Mesodermal cell (in vitro differentiated cells): ENCODE results near the gene DYNC1LI2.

Experiments
- H3K27ac ChIP-seq: 2 replicates; pipeline ENCODE4 v1.7.0; 2013; ENCODE audit warnings: mild to moderate bottlenecking, low read depth, low read length, moderate library complexity; ENCODE audit not compliant: severe bottlenecking
- H3K36me3 ChIP-seq: 2 replicates; pipeline ENCODE4 v1.7.1; 2013; ENCODE audit warnings: mild to moderate bottlenecking, low read length, moderate library complexity; ENCODE audit not compliant: control insufficient read depth, insufficient read depth
- H3K4me1 ChIP-seq: one replicate; pipeline ENCODE4 v1.7.1; 2013; ENCODE audit warnings: mild to moderate bottlenecking, low read length; ENCODE audit not compliant: insufficient read depth, control insufficient read depth, poor library complexity, severe bottlenecking
- H3K4me3 ChIP-seq: 2 replicates; pipeline ENCODE4 v1.7.0; 2013; ENCODE audit warnings: low read length, control low read depth, mild to moderate bottlenecking; ENCODE audit not compliant: insufficient read depth, poor library complexity, severe bottlenecking; ENCODE audit errors: extremely low read depth
- H3K9me3 ChIP-seq: 2 replicates; pipeline ENCODE4 v1.7.1; 2013; ENCODE audit warnings: mild to moderate bottlenecking, low read length, moderate library complexity; ENCODE audit not compliant: control insufficient read depth
- WGBS, 2 experiments: methylation state at CpG; one replicate each; pipeline ENCODE4 v1.1.5; 2013; ENCODE audit warnings: missing lambda C conversion rate in 2 of 2; ENCODE audit not compliant: insufficient coverage in 2 of 2; 5-methylcytosine and 5-hydroxymethylcytosine counted together

Gene DYNC1LI2

DNA sequence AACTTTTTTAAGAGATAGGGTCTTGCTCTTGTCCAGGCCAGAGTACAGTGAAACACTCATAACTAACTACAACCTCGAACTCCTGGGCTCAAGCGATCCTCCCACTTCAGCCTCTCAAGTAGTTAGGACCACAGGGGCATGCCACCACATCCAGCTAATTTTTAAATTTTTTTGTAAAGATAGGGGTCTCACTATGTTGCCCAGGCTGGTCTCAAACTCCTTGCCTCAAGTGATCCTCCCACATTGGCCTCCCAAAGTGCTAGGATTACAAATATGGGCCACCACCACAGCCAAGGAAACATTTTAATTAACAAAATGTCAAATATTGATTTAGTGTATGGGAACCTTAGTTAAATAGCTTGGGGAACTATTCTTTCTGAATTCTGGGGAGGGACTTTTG, 2.8 kb upstream of the DYNC1LI2 start:
- H3K4me3 ChIP-seq: no peak overlapping the region
- no CpG with 5 or more reads among the region's 2 CpGs for WGBS, 2 experiments
- H3K36me3 ChIP-seq: peaks cover 17% of the 10 kb centered on the region
- H3K4me1 ChIP-seq: peaks cover 11% of the 10 kb centered on the region
- H3K9me3 ChIP-seq: no peaks in the 10 kb centered on the region
- H3K27ac ChIP-seq: no peak overlapping the region

DNA sequence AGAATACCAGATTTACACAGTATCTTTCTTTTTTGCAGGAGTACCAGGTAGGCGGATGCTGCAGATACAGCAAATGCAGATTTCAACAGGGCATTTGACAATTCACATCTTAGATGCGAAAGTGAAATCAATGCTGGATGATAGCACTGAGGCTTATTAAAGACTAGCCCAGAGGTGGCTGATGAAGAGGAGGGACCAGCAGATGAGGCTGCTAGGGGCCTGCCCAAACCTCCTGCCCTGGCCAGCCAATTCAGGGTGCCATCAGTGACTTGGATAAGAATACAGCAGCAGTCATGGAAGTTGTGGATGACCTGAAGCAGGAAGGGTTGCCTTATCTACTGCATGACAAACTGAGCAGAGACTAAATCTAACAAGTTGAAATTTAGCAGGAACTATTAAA, 1.5 kb upstream of the DYNC1LI2 start:
- H3K4me3 ChIP-seq: no peak overlapping the region

DNA sequence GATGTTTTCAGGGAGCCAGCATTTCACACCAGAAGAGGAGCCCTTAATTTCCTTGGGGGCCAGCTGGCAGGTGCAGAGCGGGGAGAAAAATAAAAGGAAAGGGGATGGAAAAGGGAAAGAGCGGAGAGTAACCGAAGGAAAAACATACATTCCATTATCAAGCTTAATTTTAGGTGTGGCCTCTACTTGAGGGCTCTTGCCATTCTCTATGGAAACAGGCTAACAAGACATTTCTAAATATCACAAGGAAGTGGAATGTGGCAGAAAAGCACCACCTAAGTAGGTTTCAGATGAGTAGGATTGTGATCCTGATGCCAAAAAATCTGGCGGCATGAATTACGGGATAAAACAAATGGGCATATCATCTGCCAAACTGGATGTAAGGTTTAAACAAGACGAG, 970 bp upstream of the DYNC1LI2 start:
- H3K4me3 ChIP-seq: no peak overlapping the region
- WGBS, 2 experiments: 97 to 100% methylated on average over 3 of the region's 6 CpGs
- peaks cover 33% of the 10 kb centered on the region for H3K36me3 ChIP-seq
- no peak overlapping the region for H3K27ac ChIP-seq
- no peaks in the 10 kb centered on the region for H3K9me3 ChIP-seq
- peaks cover 19% of the 10 kb centered on the region for H3K4me1 ChIP-seq

More for the DNA sequence above, 1.5 kb upstream of the DYNC1LI2 start:
- Histone ChIP-seq H3K36me3 (peaks cover 28% of the 10 kb centered on the region), H3K9me3 (no peaks in the 10 kb centered on the region), H3K4me1 (peaks cover 19% of the 10 kb centered on the region), H3K27ac (no peak overlapping the region)
- WGBS, 2 experiments: 95 to 100% methylated on average over 2 of the region's 2 CpGs

DNA sequence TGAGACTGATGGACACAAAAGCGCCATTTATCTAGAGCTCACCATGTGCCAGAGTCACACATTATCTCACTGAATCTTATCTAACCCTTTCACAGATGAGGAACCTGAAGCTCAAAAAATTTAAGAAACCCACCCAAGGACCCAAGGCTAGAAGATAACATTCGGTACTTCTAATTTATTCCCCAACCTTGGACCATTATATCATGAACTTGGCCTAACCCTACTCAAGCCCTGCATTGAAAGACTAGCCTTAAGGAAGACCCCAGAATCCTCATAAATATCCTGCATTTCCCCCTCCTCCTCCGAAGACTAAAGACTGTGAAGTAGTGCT, 548 bp upstream of the DYNC1LI2 start:
- H3K4me3 ChIP-seq: no peak overlapping the region
- peaks cover 37% of the 10 kb centered on the region for H3K36me3 ChIP-seq
- H3K9me3 ChIP-seq: no peaks in the 10 kb centered on the region
- H3K4me1 ChIP-seq: peaks cover 19% of the 10 kb centered on the region
- 49 to 86% methylated on average over 2 of the region's 3 CpGs for WGBS, 2 experiments
- H3K27ac ChIP-seq: peak overlapping the region; percentile 94

DNA sequence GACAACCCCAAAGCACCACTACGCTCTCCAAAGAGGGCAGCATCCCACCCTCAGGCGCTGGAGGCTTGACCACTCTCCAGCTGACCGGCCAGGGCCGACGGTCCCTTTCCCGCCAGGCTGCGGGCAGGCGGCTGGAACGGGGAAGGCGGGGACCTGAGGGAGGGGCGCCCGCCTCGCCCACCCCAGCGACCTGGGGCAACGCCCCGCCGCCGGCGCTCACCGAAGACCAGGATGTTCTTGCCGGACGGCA, 431 bp downstream of the DYNC1LI2 start:
- 0 to 1% methylated on average over 20 to 21 of the region's 22 CpGs for WGBS, 2 experiments
- peak overlapping the region; percentile 94 for H3K27ac ChIP-seq
- H3K9me3 ChIP-seq: no peaks in the 10 kb centered on the region
- H3K36me3 ChIP-seq: peaks cover 47% of the 10 kb centered on the region
- H3K4me3 ChIP-seq: peak overlapping the region; percentile 100
- H3K4me1 ChIP-seq: peaks cover 19% of the 10 kb centered on the region

DNA sequence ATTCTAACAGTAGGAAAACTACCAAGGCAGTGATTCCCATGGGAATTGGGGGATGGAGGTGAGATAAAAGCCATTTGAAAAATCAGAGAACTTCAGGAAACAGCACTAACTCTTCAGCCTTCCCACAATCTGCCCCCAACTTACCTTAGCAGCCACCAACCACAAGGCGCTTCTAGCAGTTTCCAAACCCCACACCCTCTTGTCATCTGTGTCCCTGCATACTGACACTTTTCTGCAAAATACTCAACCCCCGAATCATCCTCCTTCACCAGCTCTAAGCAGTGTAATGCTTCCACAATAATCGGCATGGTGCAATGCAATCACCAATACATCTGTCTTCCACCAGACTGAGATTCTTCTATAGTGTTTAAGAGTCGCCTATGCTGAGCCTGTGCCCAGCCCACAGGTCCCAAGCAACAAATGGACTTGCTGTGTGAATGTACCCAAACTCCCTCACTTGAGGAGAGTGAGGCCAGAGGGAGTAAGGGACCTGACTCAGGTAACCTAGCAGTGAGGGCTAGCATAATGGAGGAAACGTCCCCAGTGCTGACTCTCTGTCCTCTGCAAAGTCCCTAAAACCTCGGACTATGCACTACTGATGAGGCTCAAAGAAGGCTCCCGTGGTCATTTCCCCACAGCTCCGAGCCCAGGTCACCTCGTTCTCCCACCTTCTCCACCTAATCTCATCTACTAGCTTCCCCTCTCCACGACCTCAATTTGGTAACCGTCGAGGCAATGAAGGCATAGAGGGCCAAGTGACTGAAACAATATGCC, 943 bp downstream of the DYNC1LI2 start:
- peaks cover 52% of the 10 kb centered on the region for H3K36me3 ChIP-seq
- peaks cover 19% of the 10 kb centered on the region for H3K4me1 ChIP-seq
- 26 to 36% methylated on average over 8 to 12 of the region's 12 CpGs for WGBS, 2 experiments
- H3K9me3 ChIP-seq: no peaks in the 10 kb centered on the region
- peak overlapping the region; percentile 100 for H3K4me3 ChIP-seq
- peak overlapping the region; percentile 94 for H3K27ac ChIP-seq

DNA sequence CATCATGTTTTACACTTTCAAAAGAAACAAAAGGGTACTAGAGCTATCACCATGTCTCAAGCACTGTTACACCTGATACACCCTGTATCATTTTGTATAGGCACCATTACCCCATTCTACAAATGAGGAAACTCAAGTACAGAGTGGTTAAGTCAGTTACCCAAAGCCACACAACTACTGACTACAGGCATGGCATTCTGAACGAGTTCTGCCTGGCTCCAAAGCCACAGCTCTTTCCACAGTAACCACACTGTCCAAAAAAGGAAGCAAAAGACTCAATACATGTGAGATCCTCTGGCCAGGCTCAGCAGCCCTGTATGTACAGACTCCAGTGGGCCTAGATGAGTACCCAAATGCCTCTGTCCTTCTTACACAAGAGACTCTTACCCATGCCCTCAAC, 4.7 kb downstream of the DYNC1LI2 start:
- Histone ChIP-seq H3K4me3 (no peak overlapping the region), H3K36me3 (peaks cover 87% of the 10 kb centered on the region), H3K4me1 (peaks cover 30% of the 10 kb centered on the region), H3K27ac (no peak overlapping the region), H3K9me3 (no peaks in the 10 kb centered on the region)
- 82% methylated on average over 1 of the region's 1 CpG; no CpG with 5 or more reads in 1 of the 2 experiments for WGBS, 2 experiments

DNA sequence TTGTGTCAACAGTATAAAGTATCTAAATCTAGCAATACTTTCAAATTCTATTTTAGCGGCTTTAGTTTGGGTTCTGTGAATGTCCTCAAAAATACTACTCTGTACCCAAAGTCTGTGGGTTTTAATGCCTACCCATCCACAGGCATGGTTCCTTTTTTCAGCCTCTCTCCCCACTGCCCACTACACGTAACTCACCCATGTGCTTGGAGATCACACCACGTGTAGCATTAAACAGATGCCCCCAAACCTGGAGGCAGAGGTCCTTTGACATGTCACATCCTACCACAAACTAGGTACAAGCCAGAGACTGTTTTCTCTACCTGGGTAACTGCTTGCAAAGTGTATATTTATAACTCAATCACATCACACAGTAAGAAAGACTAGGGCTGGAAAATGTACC, 5.4 kb downstream of the DYNC1LI2 start:
- H3K36me3 ChIP-seq: peaks cover 91% of the 10 kb centered on the region
- WGBS, 2 experiments: 100% methylated on average over 2 to 3 of the region's 3 CpGs
- no peak overlapping the region for H3K4me3 ChIP-seq
- peaks cover 34% of the 10 kb centered on the region for H3K4me1 ChIP-seq
- H3K9me3 ChIP-seq: no peaks in the 10 kb centered on the region
- no peak overlapping the region for H3K27ac ChIP-seq

DNA sequence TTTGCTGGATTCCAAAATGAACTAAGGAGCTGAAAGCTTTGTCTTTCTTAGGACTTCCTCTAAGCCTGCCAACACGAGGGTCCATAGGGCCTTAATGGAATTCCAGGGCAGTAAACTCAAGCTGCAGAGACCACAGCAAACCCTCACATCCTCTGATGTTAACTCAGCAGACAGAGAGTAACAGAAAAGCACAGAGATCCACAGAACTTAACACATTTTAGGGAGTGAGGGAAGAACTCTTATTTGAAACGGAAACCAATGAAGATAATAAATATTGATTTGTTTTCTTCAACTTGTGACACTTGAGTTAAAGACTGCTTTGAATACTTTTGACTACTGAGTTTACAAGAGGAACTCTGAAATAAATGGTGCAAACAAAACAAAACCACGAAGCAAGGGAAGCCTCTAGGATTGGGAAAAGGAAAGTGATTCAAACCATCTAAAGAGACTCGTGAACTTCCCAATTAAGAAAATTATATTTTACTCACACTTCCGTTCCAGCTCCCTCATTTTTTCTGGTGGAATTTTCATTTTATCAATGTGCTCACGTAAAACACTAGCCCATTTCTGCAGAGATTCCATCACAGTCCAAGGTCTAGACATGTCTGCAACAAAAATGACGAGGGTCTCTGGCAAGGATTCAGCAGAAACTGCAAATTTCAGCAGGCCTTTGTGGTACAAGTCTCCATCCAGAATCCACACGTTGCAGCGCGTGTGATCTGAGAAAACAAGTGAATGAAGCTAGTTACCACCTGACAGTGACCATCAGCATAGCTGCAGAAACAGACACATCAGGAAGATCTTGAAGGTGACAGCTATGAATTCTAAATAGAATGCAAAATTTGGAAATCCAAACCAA, 9.2 kb downstream of the DYNC1LI2 start:
- peaks cover 22% of the 10 kb centered on the region for H3K4me1 ChIP-seq
- 84 to 100% methylated on average over 6 to 7 of the region's 10 CpGs for WGBS, 2 experiments
- H3K9me3 ChIP-seq: no peaks in the 10 kb centered on the region
- peak overlapping the region; percentile 91 for H3K27ac ChIP-seq
- H3K36me3 ChIP-seq: peaks cover 94% of the 10 kb centered on the region
- no peak overlapping the region for H3K4me3 ChIP-seq

DNA sequence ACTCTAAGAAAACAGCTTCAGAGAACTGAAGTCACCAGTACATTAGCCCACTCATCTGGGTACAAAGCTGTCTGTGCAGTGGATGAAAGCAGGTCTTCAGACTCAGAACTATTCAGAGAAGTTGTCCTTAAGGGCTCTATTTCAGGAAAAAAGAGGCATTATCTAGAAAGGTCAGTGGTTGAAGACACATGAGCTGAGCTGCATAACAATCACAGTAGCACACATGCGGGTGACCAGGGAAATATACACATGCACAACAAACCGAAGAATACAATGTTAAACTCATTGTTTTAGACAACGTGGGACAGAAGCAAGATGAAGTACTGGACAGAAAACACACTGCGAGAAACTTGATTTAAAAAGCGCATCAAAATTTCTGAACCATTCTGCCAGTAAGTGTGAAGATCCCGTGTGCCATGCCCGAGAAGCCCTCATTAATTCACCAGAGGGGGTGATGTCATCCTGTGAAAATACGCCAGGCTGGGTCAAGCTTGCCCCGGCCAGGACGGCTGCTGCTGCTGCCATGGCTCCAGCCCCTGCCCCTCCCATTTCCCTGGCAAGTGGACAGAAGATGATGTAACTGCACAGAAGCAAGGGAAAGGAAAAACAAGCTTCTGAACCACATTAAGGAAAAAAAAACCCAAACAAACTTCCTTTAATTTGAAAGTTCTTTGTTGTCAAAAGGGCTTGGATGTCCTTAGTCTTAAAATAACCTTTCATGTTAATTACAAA, 10.1 kb downstream of the DYNC1LI2 start:
- Histone ChIP-seq H3K27ac (peak overlapping the region; percentile 91), H3K4me1 (peaks cover 22% of the 10 kb centered on the region), H3K36me3 (peaks cover 94% of the 10 kb centered on the region), H3K4me3 (no peak overlapping the region), H3K9me3 (no peaks in the 10 kb centered on the region)
- WGBS, 2 experiments: 78 to 84% methylated on average over 5 to 8 of the region's 10 CpGs
